GM12872 (cell line): ENCODE measurements around the gene AIF1L.

Experiments
- CTCF ChIP-seq: IDR thresholded peaks from 3 replicates; pipeline ENCODE4 v1.5.1; 2011; ENCODE audit warnings: low read depth, mild to moderate bottlenecking, low read length, moderate library complexity; ENCODE audit not compliant: insufficient read depth

AIF1L gene

GRCh38 chr9:131080589-131080988 lies 15.7 kb upstream of the AIF1L start:
- no peak for TF ChIP-seq CTCF

GRCh38 chr9:131081868-131082267 lies 14.5 kb upstream of the AIF1L start:
- TF ChIP-seq CTCF: no peak

GRCh38 chr9:131082774-131083512 lies 13.4 kb upstream of the AIF1L start:
- no peak for TF ChIP-seq CTCF

- TF ChIP-seq CTCF: no peak
These were observed 11.5 kb upstream of the AIF1L start for GRCh38 chr9:131084661-131085369.

GRCh38 chr9:131085370-131086122 lies 10.8 kb upstream of the AIF1L start:
- TF ChIP-seq CTCF: no peak

GRCh38 chr9:131087354-131087893 lies 8.9 kb upstream of the AIF1L start:
- TF ChIP-seq CTCF: no peak

- no peak for TF ChIP-seq CTCF
These were observed 6.1 kb upstream of the AIF1L start for GRCh38 chr9:131090025-131090787.
